ENCODE results near the gene EEF2KMT.
"Not testable (repeated sequence)": the region's sequence is repeated elsewhere in the genome, so short reads cannot be mapped to it uniquely, and the experiment has no call there.

Gene EEF2KMT

GRCh38 chr16:5093081-5093480, 4.5 kb downstream of the EEF2KMT start:
- H3K27ac ChIP-seq (ENCODE audit: low read depth, low read length, poor library complexity, severe bottlenecking); H4K20me1 ChIP-seq (ENCODE audit: insufficient read depth, low read length); H2AFZ ChIP-seq (ENCODE audit: low read length); H3K79me2 ChIP-seq (ENCODE audit: insufficient read depth, low read length); H3K36me3 ChIP-seq (ENCODE audit: insufficient read depth, low read length); H3K27me3 ChIP-seq (ENCODE audit: insufficient read depth, low read length); H3F3A ChIP-seq (ENCODE audit: insufficient read depth, low read length); H3K4me3 ChIP-seq (ENCODE audit: low read depth, low read length, poor library complexity, severe bottlenecking); H3K4me2 ChIP-seq (ENCODE audit: low read length); H3K9me2 ChIP-seq (ENCODE audit: low read depth, low read length); H3K9ac ChIP-seq (ENCODE audit: low read length); H3K4me1 ChIP-seq (ENCODE audit: insufficient read depth, low read length, severe bottlenecking); H3K9me3 ChIP-seq (ENCODE audit: low read length): not testable (repeated sequence)

GRCh38 chr16:5090592-5090991, 7.0 kb downstream of the EEF2KMT start:
- H3K9me3 ChIP-seq (ENCODE audit: low read length); H3K4me2 ChIP-seq (ENCODE audit: low read length); H3K4me3 ChIP-seq (ENCODE audit: low read depth, low read length, poor library complexity, severe bottlenecking); H4K20me1 ChIP-seq (ENCODE audit: insufficient read depth, low read length); H3K9ac ChIP-seq (ENCODE audit: low read length); H3K36me3 ChIP-seq (ENCODE audit: insufficient read depth, low read length); H3K4me1 ChIP-seq (ENCODE audit: insufficient read depth, low read length, severe bottlenecking); H3K27ac ChIP-seq (ENCODE audit: low read depth, low read length, poor library complexity, severe bottlenecking); H3F3A ChIP-seq (ENCODE audit: insufficient read depth, low read length); H3K9me2 ChIP-seq (ENCODE audit: low read depth, low read length); H2AFZ ChIP-seq (ENCODE audit: low read length); H3K79me2 ChIP-seq (ENCODE audit: insufficient read depth, low read length); H3K27me3 ChIP-seq (ENCODE audit: insufficient read depth, low read length): not testable (repeated sequence)

GRCh38 chr16:5089911-5090555, 7.6 kb downstream of the EEF2KMT start:
- H3K9me2 ChIP-seq (ENCODE audit: low read depth, low read length); H3K4me3 ChIP-seq (ENCODE audit: low read depth, low read length, poor library complexity, severe bottlenecking); H3K36me3 ChIP-seq (ENCODE audit: insufficient read depth, low read length); H3K27me3 ChIP-seq (ENCODE audit: insufficient read depth, low read length); H4K20me1 ChIP-seq (ENCODE audit: insufficient read depth, low read length); H3F3A ChIP-seq (ENCODE audit: insufficient read depth, low read length); H3K4me1 ChIP-seq (ENCODE audit: insufficient read depth, low read length, severe bottlenecking); H3K27ac ChIP-seq (ENCODE audit: low read depth, low read length, poor library complexity, severe bottlenecking); H2AFZ ChIP-seq (ENCODE audit: low read length); H3K9ac ChIP-seq (ENCODE audit: low read length); H3K9me3 ChIP-seq (ENCODE audit: low read length); H3K4me2 ChIP-seq (ENCODE audit: low read length); H3K79me2 ChIP-seq (ENCODE audit: insufficient read depth, low read length): not testable (repeated sequence)

- H2AFZ ChIP-seq (ENCODE audit: low read length); H3K4me2 ChIP-seq (ENCODE audit: low read length); H3K79me2 ChIP-seq (ENCODE audit: insufficient read depth, low read length); H3K9me3 ChIP-seq (ENCODE audit: low read length); H3K27ac ChIP-seq (ENCODE audit: low read depth, low read length, poor library complexity, severe bottlenecking); H3K9me2 ChIP-seq (ENCODE audit: low read depth, low read length); H3F3A ChIP-seq (ENCODE audit: insufficient read depth, low read length); H3K4me3 ChIP-seq (ENCODE audit: low read depth, low read length, poor library complexity, severe bottlenecking); H3K4me1 ChIP-seq (ENCODE audit: insufficient read depth, low read length, severe bottlenecking); H3K9ac ChIP-seq (ENCODE audit: low read length); H4K20me1 ChIP-seq (ENCODE audit: insufficient read depth, low read length); H3K27me3 ChIP-seq (ENCODE audit: insufficient read depth, low read length): not testable (repeated sequence)
- H3K36me3 ChIP-seq (ENCODE audit: insufficient read depth, low read length) = peaks cover 12% of the 10 kb centered on the region
Observed at GRCh38 chr16:5088936-5089335, 8.7 kb downstream of the EEF2KMT start.

- not testable (repeated sequence) for H4K20me1 ChIP-seq (ENCODE audit: insufficient read depth, low read length); H3K9me2 ChIP-seq (ENCODE audit: low read depth, low read length); H3K4me3 ChIP-seq (ENCODE audit: low read depth, low read length, poor library complexity, severe bottlenecking); H3K9me3 ChIP-seq (ENCODE audit: low read length); H3K27ac ChIP-seq (ENCODE audit: low read depth, low read length, poor library complexity, severe bottlenecking); H3K27me3 ChIP-seq (ENCODE audit: insufficient read depth, low read length); H3K79me2 ChIP-seq (ENCODE audit: insufficient read depth, low read length); H3K9ac ChIP-seq (ENCODE audit: low read length); H3K4me2 ChIP-seq (ENCODE audit: low read length); H3K4me1 ChIP-seq (ENCODE audit: insufficient read depth, low read length, severe bottlenecking); H2AFZ ChIP-seq (ENCODE audit: low read length); H3F3A ChIP-seq (ENCODE audit: insufficient read depth, low read length)
- H3K36me3 ChIP-seq (ENCODE audit: insufficient read depth, low read length) = peaks cover 15% of the 10 kb centered on the region
Observed at GRCh38 chr16:5088086-5088790, 9.4 kb downstream of the EEF2KMT start.

GRCh38 chr16:5085716-5086115, 11.9 kb downstream of the EEF2KMT start:
- not testable (repeated sequence) for H3K27ac ChIP-seq (ENCODE audit: low read depth, low read length, poor library complexity, severe bottlenecking); H3K9me3 ChIP-seq (ENCODE audit: low read length); H3F3A ChIP-seq (ENCODE audit: insufficient read depth, low read length); H3K9me2 ChIP-seq (ENCODE audit: low read depth, low read length); H4K20me1 ChIP-seq (ENCODE audit: insufficient read depth, low read length); H3K4me1 ChIP-seq (ENCODE audit: insufficient read depth, low read length, severe bottlenecking); H3K27me3 ChIP-seq (ENCODE audit: insufficient read depth, low read length); H3K79me2 ChIP-seq (ENCODE audit: insufficient read depth, low read length); H3K9ac ChIP-seq (ENCODE audit: low read length); H2AFZ ChIP-seq (ENCODE audit: low read length); H3K4me3 ChIP-seq (ENCODE audit: low read depth, low read length, poor library complexity, severe bottlenecking); H3K4me2 ChIP-seq (ENCODE audit: low read length)
- H3K36me3 ChIP-seq (ENCODE audit: insufficient read depth, low read length) = peaks cover 15% of the 10 kb centered on the region

Measured in OCI-LY1 (cell line).